T-helper 9 cell (primary cell): ENCODE data around the gene CNTNAP5.

Experiments
- DNase-seq: peaks from one replicate; pipeline ENCODE4 v3.0.0-alpha.2; 2020

CNTNAP5 gene

DNA sequence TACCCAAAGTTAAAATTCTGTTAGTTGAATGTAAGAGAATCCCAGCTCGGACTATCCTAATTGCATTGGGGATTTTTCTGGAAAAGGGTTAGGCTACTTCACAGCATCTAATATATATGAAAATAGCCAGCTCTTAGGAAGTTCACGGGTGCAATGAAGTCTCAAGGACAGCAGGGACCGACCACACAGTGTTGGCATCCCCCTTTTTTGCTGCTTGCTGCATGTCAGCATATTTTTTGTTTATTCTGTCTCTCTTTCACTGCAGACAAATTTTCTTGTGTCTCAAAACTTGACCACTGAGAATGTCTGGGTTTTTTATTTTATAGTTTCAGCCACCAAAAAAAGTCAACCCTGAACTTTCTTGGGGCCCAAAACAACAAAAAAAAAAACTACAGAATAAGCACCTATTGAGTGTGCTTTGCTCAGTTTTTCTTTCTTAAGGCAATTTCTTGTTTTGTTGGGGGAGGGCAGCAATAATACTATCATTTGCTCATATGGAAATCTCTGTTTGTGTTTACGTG lies 535.6 kb downstream of the CNTNAP5 start:
- no peak for DNase-seq

DNA sequence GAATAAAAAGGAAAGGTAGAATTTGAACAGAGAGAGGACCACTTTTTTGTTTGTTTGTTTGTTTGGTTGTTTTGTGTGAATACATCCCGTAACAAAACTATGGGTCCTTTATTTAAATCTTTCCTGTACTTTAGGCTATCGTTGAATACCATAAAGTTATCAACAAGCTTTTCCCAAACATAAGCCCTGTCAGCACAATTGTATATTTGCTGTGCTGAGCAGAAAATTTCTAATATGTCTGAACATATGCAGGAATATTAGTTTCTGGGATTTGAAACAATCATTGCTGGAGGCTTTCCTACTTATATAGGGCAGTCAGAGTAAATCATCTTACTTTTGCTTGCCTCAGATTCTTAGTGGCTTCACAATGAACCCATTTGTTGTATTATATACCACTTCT lies 536.4 kb downstream of the CNTNAP5 start:
- DNase-seq: no peak

DNA sequence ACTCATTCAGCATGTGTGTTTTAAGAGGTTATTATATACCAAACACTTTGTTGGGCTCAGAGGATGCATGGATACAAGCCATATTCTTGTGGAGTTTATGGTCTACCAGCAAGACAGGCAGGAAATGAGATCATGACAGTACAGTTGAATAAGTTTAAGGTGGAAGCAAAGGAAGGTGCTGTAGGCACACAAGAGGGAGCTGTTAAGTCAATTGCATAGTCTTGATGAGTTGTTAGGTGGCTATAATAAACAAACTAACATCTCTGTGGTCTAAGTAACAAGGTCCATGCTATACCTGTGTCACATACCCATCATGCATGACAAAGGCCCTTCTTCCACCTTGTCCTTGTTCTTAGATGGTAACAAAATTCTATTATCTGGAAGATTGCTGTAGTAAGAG lies 538.3 kb downstream of the CNTNAP5 start:
- DNase-seq: no peak

DNA sequence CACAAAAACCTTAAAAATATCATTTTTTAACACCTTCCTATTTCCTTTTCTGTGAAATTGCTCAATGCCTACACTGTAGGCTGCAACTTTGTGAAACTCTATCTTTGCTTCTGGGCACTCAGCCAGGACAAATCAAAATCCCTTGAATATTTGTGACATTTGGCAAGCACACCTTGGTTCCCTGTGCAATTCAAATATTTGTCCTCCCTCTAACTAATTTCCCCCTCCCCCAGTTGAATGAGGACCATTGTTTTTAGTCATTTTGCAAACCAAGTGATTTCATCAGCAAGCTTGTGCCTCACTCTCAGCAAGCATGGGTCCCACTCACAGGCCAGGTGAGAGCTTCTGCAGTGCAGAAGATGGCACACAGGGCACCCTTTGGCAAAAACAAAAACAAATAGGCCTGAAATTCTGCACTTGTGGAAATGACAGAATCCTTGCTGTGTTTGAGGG lies 541.5 kb downstream of the CNTNAP5 start:
- no peak for DNase-seq

DNA sequence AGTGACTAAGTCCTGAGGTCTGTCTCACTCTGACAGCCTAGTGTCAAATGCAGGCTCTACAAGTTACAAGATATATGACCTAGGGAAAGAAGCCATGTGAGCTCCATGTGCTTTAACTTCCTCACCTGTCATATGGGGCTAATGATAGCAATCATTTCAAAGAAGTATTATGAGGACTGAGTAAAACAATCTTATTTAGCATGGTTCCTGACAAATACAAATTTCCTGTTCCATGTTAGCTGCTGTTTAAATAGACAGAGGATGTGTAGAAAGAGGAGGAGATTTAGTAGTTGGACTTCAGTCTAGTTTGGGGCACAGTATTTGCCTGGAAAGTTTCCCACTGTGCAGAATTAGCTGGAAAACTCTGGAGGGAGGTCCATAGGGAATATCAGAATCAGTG lies 545.8 kb downstream of the CNTNAP5 start:
- DNase-seq: no peak

DNA sequence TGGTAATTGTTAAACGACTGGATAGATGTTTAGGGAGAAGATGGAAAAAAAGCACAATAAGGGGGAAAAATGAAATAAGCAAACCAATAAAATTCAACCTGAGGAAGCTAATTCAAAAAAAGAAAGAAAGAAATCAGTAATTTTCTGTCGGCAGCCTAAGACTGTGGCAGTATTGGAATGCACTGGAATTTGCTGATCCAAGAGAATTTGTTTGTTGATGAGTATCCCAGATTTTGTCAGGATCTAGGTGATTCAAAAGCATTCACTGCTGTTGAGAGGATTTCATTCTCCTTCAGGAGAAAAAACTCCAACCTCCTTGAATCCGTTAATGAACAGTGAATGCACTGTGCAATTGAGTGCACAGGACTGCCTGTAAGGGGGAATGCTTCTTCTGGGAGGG lies 546.7 kb downstream of the CNTNAP5 start:
- no peak for DNase-seq

DNA sequence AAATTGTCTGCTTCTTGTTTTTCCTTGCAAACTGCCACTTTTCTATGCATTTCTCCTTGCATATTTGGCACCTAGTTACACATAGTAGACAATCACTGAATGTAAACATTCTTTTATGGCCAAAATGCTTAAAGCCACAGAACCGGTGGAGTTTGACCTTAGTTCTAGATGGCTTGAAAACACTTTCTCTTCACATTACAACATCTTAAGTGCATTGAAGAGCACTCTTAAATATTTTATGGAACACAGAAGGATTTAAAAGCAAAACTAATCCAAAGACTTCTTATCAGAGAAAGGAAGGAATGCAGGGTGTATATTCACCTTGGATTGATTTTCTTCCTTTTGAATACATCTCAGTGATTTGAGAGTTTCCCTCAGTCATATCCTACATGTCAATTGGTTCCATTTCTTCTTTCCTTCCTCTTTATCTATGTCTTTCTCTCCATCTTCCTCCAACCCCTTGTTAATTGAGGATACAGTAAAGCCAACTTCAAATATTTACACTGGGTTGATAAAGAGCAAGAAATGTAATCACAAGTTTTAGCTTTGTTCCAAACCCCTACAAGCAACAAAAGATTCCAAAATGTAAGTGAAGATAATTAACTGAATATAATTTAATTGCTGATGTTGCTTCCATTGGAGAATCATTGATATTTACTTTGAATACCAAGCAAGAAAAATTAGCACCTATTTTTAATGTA lies 548.0 kb downstream of the CNTNAP5 start:
- no peak for DNase-seq

DNA sequence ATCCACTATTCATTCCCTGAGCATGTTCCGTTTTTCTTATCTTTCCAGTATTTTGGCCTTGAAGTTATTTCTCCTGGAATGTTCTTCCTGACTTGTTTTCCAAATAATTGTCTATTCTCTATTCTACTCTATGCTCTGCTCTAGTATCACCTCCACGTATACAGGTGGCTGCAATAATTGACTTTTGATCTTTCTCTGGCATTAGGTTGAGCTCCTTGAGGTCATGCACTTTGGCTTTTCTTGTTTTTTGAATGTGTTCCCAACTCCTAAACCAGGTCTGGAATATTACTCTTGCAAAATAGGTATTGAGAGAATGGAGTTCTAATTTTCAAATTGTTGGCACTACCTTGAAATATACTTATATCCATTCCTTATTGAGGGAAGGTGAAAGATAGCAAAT lies 550.4 kb downstream of the CNTNAP5 start:
- no peak for DNase-seq

DNA sequence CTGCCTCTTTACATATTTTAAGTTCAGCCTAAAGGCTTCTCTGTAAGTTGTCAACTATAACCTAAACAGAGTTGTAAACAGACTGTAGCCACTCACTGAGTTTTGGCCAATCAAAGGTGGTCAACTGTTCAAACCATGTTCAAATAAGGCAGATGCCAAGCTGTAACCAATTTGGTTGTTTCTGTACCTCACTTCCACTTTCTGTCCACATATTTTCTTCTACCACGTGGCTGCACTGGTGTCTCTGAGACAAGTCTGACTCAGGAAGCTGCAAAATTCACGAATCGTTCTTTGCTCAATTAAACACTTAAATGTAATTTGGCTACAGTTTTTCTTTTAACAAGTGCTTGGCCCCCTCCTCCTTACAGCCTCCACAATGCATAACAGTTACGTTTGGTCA lies 555.2 kb downstream of the CNTNAP5 start:
- no peak for DNase-seq

DNA sequence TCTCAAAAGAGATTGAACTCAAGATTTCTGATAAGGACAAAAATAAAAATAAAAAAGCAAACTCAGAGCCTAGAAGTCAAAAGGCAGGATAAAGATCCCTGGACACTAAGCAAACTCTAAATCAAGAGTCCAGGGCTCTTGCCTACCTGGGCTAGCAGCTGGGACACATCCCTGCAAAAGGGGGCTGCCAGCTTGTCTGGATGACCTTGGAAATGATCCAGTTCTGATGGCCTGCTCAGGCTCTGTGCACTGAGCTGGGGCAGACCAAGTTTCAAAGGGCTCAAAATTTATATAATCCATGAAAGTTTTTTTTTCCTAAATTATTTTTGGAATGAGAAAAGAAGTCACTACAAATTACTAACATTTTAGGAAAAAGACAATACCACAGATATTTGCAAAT lies 557.3 kb downstream of the CNTNAP5 start:
- DNase-seq: no peak

DNA sequence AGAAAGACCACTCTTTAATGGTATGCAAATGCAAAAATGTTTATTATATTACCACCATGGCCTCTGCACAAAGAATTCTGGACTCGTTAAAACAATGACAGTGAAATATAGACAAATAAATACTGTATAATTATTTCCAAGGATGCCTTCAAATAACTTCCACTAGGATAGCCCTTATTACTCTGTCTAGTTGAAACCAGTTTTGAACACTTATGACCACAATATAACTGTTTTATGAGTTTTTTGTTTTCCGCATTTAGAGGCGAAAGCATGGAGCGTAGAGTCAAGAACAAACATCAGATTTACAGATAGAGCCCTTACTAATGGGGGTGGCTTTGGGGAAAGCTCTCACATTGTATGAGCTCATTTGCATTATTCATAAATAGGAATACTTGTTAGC lies 559.5 kb downstream of the CNTNAP5 start:
- no peak for DNase-seq

DNA sequence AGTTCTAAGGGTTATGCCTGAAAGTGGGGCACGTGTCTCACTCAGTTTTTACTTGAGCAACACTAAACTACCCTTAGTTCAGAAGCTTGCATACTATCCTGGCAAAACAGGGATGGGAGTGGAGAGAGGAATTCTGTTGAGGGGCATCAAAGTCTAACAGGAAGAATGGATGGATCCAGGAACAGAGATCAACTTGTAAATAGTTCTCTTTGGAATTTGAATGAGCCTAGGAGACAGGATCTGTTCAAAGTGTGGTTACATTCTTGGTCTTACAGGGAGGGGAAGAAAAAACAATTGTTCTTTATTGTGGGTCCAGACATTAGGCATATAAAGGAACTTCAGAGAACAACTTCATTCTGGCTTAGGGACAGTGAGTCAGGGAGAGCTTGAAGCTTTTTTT lies 560.2 kb downstream of the CNTNAP5 start:
- no peak for DNase-seq

DNA sequence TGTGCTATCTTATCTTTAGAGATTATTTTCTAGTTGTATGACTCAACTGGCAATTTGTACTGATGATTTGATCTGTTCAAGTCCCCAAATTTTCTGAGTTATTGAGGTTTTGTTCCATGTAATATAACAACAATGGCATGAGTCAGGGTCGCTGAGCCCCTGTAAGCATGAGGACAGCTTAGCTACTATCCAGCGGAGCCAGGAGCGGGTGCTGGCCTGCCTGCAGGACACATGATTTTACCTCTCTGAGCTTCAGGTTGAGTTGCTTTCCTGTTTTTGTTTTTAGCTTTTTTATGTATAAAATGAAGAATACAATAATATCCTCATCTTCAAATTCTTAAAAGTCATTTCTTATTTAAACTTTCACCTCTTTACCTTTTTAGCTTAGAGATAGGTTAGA lies 561.1 kb downstream of the CNTNAP5 start:
- no peak for DNase-seq

DNA sequence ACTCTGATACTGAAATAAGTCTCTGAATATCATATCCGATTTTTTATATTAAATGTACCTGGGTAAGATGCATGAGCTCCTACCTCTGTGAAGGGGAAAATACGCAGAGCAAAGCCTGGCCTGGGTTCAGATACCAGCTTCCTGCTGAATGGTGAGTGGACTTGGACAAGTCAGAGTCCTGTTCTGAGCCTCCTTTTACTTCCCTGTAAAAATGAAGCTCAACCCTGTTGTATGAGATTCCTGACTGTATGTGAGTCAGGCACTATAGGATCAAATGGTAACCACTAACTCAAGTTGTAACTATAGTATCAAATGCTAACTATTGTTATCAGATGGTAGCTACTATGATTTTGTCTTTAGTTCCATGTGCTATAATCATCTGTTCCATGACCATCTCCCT lies 561.7 kb downstream of the CNTNAP5 start:
- DNase-seq: no peak

DNA sequence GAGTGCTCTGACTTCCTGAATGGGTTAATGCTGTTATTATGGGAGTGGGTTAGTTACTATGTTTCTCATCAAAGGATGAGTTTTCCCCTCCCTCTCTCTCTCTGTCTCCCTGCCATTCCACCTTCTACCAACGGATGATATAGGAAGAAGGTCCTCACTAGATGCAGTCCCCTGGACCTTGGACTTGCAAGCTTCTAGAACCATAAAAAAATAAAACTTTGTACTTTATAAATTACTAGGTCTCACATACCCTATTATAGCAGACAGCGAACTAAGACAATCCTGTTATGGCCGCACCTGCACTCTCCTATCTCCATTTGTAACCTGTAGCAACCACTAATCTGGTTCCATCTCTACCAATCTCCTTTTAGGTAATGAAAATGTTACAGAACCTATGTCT lies 564.9 kb downstream of the CNTNAP5 start:
- no peak for DNase-seq

DNA sequence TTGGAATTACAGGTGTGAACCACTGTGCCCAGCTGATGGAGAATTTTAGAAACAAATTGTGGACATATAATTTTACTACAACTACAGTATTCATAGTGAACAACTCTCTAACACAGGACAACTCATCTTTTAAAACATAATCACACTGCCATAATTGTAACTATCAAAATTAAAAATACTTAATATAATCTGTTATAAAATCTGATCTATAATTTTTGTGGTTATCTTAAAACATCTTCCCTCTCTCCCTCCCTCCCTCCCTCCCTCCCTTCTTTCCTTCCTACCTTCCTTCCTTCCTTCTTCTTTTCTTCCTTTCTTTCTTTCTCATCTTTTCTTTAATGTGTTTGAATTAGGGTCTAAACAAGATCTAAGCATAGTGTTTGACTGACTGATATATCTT lies 577.7 kb downstream of the CNTNAP5 start:
- DNase-seq: no peak

DNA sequence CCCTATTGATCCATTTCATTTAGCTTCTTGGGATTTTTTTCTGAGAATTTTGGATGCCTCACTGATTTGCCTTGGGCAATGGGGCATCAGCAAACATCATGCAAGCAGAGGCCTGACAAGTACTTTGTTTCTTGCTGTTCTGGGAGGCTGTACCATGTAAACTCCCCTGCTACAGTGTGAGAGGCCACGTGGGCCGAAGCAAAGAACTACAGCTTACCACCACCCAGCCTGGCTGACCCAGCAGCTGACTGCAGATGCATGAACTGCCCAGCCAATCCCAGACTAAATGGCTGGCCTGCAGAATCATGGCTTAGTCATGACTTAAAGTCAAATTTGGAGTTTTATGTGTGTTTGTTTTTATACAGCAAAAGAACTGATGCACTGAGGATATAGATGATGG lies 579.9 kb downstream of the CNTNAP5 start:
- DNase-seq: no peak

DNA sequence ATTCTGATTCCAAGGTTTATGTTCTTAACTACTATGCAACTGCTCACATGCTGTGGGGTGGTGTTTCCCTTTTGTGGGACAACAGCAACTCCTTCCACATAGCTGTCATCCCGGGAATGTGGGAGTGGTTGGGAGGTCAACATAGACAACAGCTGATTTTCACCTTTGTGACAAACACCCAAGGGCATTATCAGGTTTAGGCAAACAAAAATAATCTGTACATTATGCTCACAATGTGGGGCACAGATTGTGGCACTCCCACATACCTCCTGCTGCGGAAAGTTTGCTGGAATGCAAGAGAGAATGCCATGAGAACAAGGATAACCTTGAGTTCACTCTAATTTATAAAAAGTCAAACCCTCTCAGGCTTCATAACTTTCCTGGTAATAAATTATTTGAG lies 582.6 kb downstream of the CNTNAP5 start:
- DNase-seq: no peak

DNA sequence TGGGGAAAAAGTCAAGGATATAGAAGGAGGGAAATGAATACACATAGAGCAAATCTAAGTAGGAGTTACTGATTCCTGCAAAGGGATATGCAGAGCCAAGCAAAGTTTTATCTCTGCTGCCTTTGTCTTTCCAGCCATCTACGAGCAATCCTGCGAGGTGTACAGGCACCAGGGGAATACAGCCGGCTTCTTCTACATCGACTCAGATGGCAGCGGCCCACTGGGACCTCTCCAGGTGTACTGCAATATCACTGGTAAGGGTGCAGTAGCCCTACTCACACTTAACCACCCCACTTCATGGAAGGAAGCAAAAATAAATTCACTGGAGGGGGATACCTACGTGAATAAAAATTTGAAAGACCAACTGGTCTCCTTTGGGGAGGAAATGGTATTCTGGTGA lies 584.6 kb downstream of the CNTNAP5 start:
- no peak for DNase-seq

DNA sequence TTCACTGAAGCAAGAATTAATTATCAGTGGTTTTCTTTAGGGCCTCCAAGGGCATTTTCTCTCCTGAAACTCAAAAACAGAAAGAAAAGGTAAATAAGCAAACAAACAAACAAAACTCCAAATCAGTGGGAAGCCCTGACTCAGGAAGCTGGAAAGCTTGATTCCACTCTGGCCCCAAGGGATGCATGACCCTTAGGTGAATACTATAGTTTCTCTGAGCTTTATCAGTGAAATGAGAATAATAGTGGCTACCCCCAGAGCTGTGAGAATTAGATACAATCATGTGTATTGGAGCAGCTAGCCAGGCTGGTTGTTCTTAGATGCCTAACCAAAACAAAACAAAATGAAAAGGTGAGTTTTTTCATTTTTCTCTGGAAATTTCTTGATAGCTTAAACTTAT lies 585.1 kb downstream of the CNTNAP5 start:
- no peak for DNase-seq

DNA sequence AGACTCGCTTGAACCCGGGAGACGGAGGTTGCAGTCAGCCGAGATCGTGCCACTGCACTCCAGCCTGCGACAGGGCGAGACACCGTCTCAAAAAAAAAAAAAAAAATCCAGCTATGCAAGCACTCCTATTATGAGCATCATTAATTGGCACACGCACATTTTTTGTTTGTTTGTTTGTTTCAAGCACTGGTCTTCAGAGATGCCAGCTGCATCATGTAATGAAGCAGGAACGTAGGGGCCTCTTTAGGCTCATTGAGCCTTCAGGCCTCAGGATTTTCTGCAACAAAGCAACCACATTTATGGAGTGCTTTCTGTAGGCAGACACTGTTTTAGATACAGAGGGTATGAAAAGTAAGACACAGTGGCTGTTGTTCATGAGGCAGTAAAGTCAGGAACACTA lies 585.8 kb downstream of the CNTNAP5 start:
- DNase-seq: no peak

DNA sequence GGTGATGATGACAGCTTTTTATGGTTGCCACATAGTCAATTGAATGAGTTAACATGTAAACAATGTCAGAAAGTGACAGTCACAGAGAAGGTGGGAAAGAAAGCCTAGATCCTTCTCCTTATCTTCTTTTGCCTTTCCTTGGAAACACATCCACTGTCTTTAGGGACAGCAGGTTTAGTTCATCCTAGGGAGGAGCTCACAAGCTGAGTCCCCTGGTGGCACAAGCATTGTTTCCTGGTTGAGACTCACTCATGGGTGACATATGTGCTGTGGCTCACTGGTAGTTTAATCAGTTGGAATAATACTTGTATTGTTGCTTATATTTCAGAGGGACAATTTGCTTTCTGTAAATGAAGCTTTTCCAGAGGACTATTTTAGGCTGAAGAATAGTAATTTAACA lies 598.5 kb downstream of the CNTNAP5 start:
- no peak for DNase-seq

DNA sequence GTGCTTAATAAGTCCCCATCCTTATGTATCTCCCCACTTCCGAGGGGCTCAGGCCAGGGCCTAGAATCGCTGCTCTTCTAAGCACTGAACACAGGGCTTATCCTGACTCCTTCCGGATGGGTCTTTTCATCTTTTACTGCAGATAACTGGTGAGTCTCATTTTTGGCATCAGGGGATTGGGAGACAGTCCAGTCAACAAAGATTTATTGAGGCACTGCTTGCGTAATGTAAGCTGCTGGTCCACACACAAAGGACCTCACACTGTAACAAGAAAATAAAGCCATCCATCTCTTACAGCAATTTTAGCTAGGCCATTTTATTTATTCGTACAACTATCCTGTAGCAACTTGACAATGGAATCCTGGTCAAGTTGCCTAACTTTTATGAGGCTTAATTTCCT lies 600.5 kb downstream of the CNTNAP5 start:
- no peak for DNase-seq

DNA sequence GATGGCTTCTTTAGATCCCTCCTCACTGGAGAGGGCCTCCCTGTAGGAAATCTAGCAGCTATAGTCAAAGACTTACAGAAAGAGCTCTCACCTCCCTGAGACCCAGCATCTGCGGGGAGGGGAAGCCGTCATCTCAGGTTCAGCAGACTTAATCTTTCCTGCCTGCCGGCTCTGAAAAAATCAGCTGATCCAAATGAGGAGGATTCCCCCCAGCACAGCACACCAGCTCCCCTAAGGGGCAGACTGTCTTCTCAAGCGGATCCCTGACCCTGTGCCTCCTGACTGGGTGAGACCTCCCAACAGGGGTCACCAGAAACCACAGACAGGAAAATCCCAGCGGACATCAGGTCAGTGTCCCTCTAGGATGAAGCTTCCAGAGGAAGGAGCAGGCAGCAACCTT lies 601.9 kb downstream of the CNTNAP5 start:
- no peak for DNase-seq

DNA sequence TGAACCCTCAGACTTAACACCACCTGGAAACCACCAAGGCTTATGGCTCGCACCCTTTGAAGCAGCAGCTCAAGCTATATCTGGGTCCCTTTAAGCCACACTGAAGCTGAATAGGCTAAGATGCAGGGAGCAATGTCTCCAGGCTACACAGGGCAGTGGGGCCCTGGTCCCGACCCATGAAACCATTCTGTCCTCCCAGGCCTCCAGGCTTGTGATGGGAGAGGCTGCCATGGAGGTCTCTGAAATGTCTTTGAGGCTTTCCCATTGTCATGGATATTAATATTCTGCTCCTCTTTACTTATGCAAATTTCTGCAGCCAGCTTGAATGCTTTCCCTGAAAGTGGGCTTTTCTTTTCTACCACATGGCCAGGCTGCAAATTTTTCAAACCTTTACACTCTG lies 608.7 kb downstream of the CNTNAP5 start:
- no peak for DNase-seq
